Esophagus squamous epithelium (tissue), 4 donors: ENCODE measurements around the gene CTBP1.

Experiments
- CTCF ChIP-seq, 6 experiments: fragments of 450-650 bp in 4 of 6; fragments of 200-600 bp in 2 of 6; sonication (generic) in 2 of 6; IDR thresholded peaks; one replicate each; pipeline ENCODE4 v1.5.1; 2016 to 2019; ENCODE audit warnings: antibody characterized with exemption in 6 of 6, mild to moderate bottlenecking in 4 of 6, moderate library complexity in 4 of 6
- POLR2A ChIP-seq, 4 donors: fragments of 450-650 bp; IDR thresholded peaks; one replicate each; pipeline ENCODE4 v1.6.1; 2017; ENCODE audit warnings: antibody characterized with exemption in 4 of 4, mild to moderate bottlenecking in 4 of 4, moderate library complexity in 3 of 4

DNA sequence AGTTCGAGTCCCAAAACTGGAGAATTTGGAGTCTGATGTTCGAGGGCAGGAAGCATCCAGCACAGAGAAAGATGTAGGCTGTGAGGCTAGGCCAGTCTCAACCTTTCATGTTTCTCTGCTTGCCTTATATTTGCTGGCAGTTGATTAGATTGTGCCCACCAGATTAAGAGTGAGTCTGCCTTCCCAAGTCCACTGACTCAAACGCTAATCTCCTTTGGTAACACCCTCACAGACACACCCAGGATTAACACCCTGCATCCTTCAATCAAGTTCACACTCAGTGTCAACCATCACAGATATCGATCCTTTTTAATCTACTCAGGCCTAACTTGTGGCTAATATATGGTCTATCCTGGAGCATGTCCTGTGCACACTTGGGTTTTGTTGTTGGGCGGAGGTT, 22.8 kb upstream of the CTBP1 start:
- no peak for TF ChIP-seq CTCF (IDR thresholded peaks at IDR 0.05)
- no peak for TF ChIP-seq POLR2A (IDR thresholded peaks at IDR 0.05)
